HUES48 (cell line): Measurements from ENCODE around the gene SPOCK3.
"Not testable (repeated sequence)": the region's sequence is repeated elsewhere in the genome, so short reads cannot be mapped to it uniquely, and the experiment has no call there.

Experiments used
- H3K27ac ChIP-seq: one replicate; pipeline ENCODE4 v1.7.0; 2013; ENCODE audit warnings: low read depth, low read length, inconsistent platforms
- H3K27me3 ChIP-seq: 2 replicates; pipeline ENCODE4 v1.6.1; 2013; ENCODE audit warnings: mild to moderate bottlenecking, low read length; ENCODE audit not compliant: control insufficient read depth, insufficient read depth
- H3K36me3 ChIP-seq: 2 replicates; pipeline ENCODE4 v1.6.1; 2013; ENCODE audit warnings: low read length; ENCODE audit not compliant: control insufficient read depth, insufficient read depth
- H3K4me1 ChIP-seq: 2 replicates; pipeline ENCODE4 v1.6.1; 2013; ENCODE audit warnings: mild to moderate bottlenecking, low read length; ENCODE audit not compliant: control insufficient read depth, insufficient read depth
- H3K4me3 ChIP-seq: 2 replicates; pipeline ENCODE4 v1.5.1; 2013; ENCODE audit warnings: mild to moderate bottlenecking, low read depth, low read length
- H3K9ac ChIP-seq: 2 replicates; pipeline ENCODE4 v1.6.1; 2013; ENCODE audit warnings: mild to moderate bottlenecking, low read depth, low read length, moderate library complexity
- H3K9me3 ChIP-seq: 2 replicates; pipeline ENCODE4 v1.6.1; 2013; ENCODE audit warnings: low read length; ENCODE audit not compliant: control insufficient read depth, insufficient read depth

Gene SPOCK3

GRCh38 chr4:166887457-166887856 lies 346.8 kb downstream of the SPOCK3 start:
- Histone ChIP-seq H3K27ac (no peak overlapping the region), H3K9ac (no peak overlapping the region), H3K9me3 (no peaks in the 10 kb centered on the region), H3K4me1 (no peaks in the 10 kb centered on the region), H3K4me3 (no peak overlapping the region), H3K36me3 (no peaks in the 10 kb centered on the region), H3K27me3 (no peaks in the 10 kb centered on the region)

- Histone ChIP-seq H3K27me3 (no peaks in the 10 kb centered on the region), H3K4me3 (no peak overlapping the region), H3K27ac (no peak overlapping the region), H3K9me3 (no peaks in the 10 kb centered on the region), H3K36me3 (no peaks in the 10 kb centered on the region), H3K4me1 (no peaks in the 10 kb centered on the region), H3K9ac (no peak overlapping the region)
Measured at GRCh38 chr4:166886718-166887117, 347.6 kb downstream of the SPOCK3 start.

- Histone ChIP-seq H3K36me3 (no peaks in the 10 kb centered on the region), H3K9me3 (no peaks in the 10 kb centered on the region), H3K9ac (no peak overlapping the region), H3K4me3 (no peak overlapping the region), H3K27me3 (no peaks in the 10 kb centered on the region), H3K27ac (no peak overlapping the region), H3K4me1 (no peaks in the 10 kb centered on the region)
Measured at GRCh38 chr4:166882221-166882620, 352.1 kb downstream of the SPOCK3 start.

- no peaks in the 10 kb centered on the region; the same call in 1 of the 2 replicates for H3K4me1 ChIP-seq
- H3K36me3 ChIP-seq: no peaks in the 10 kb centered on the region
- H3K9ac ChIP-seq: no peak overlapping the region
- H3K4me3 ChIP-seq: no peak overlapping the region
- no peaks in the 10 kb centered on the region for H3K9me3 ChIP-seq
- H3K27me3 ChIP-seq: no peaks in the 10 kb centered on the region
- no peak overlapping the region for H3K27ac ChIP-seq
Measured at GRCh38 chr4:166875821-166876220, 358.5 kb downstream of the SPOCK3 start.

- no peaks in the 10 kb centered on the region for H3K4me1 ChIP-seq
- no peak overlapping the region for H3K27ac ChIP-seq
- H3K9me3 ChIP-seq: no peaks in the 10 kb centered on the region
- no peaks in the 10 kb centered on the region for H3K36me3 ChIP-seq
- H3K4me3 ChIP-seq: no peak overlapping the region
- no peak overlapping the region for H3K9ac ChIP-seq
- no peaks in the 10 kb centered on the region for H3K27me3 ChIP-seq
Measured at GRCh38 chr4:166862032-166862431, 372.3 kb downstream of the SPOCK3 start.

- H3K9ac ChIP-seq, H3K9me3 ChIP-seq, H3K27me3 ChIP-seq, H3K36me3 ChIP-seq, H3K27ac ChIP-seq, H3K4me3 ChIP-seq, H3K4me1 ChIP-seq: not testable (repeated sequence)
Measured at GRCh38 chr4:166850398-166850797, 383.9 kb downstream of the SPOCK3 start.

- Histone ChIP-seq H3K27me3 (no peaks in the 10 kb centered on the region), H3K9ac (no peak overlapping the region), H3K4me3 (no peak overlapping the region), H3K4me1 (no peaks in the 10 kb centered on the region), H3K27ac (no peak overlapping the region), H3K9me3 (peaks cover 14% of the 10 kb centered on the region; the same call in 1 of the 2 replicates), H3K36me3 (no peaks in the 10 kb centered on the region)
Measured at GRCh38 chr4:166846939-166847338, 387.4 kb downstream of the SPOCK3 start.

GRCh38 chr4:166842795-166843261 lies 391.5 kb downstream of the SPOCK3 start:
- Histone ChIP-seq H3K27ac (no peak overlapping the region), H3K4me1 (no peaks in the 10 kb centered on the region), H3K9me3 (peaks cover 12% of the 10 kb centered on the region; the same call in 1 of the 2 replicates), H3K9ac (no peak overlapping the region), H3K27me3 (no peaks in the 10 kb centered on the region), H3K36me3 (no peaks in the 10 kb centered on the region), H3K4me3 (no peak overlapping the region)

GRCh38 chr4:166839615-166840251 lies 394.6 kb downstream of the SPOCK3 start:
- H3K27ac ChIP-seq: no peak overlapping the region
- H3K9ac ChIP-seq: no peak overlapping the region
- H3K9me3 ChIP-seq: peaks cover 12% of the 10 kb centered on the region; the same call in 1 of the 2 replicates
- no peak overlapping the region for H3K4me3 ChIP-seq
- no peaks in the 10 kb centered on the region for H3K36me3 ChIP-seq
- H3K27me3 ChIP-seq: no peaks in the 10 kb centered on the region
- no peaks in the 10 kb centered on the region for H3K4me1 ChIP-seq

- H3K9ac ChIP-seq: no peak overlapping the region
- H3K27ac ChIP-seq: no peak overlapping the region
- no peaks in the 10 kb centered on the region for H3K36me3 ChIP-seq
- H3K4me1 ChIP-seq: no peaks in the 10 kb centered on the region
- no peak overlapping the region for H3K4me3 ChIP-seq
- H3K9me3 ChIP-seq: peaks cover 12% of the 10 kb centered on the region; the same call in 1 of the 2 replicates
- no peaks in the 10 kb centered on the region for H3K27me3 ChIP-seq
Measured at GRCh38 chr4:166838975-166839614, 395.2 kb downstream of the SPOCK3 start.

- no peak overlapping the region for H3K27ac ChIP-seq
- no peaks in the 10 kb centered on the region for H3K4me1 ChIP-seq
- no peak overlapping the region for H3K4me3 ChIP-seq
- H3K36me3 ChIP-seq: no peaks in the 10 kb centered on the region
- H3K27me3 ChIP-seq: no peaks in the 10 kb centered on the region
- no peak overlapping the region for H3K9ac ChIP-seq
- peaks cover 4% of the 10 kb centered on the region; the same call in 1 of the 2 replicates for H3K9me3 ChIP-seq
Measured at GRCh38 chr4:166836865-166837264, 397.4 kb downstream of the SPOCK3 start.
